Lung microvascular endothelial cell (primary cell): Measurements from ENCODE around the gene CPED1. TPM values are rescaled to one million over a fixed set of nuclear protein-coding genes. Genes with fewer than 3 reads are reported as not detected.
"Not testable (repeated sequence)": the region's sequence is repeated elsewhere in the genome, so short reads cannot be mapped to it uniquely, and the experiment has no call there.

Source experiments
- DNase-seq, 2 donors: peaks; one replicate each; pipeline versions ENCODE4 v3.0.0 to v3.0.0-alpha.2; 2010; ENCODE audit warnings: low read depth in 2 of 2
- total RNA-seq: library from RNA; depleted of rRNA; stranded (reverse); fragments of >200 nt; gene quantifications from 2 replicates; pipeline ENCODE4 v1.2.1, GENCODE V29; 2014

Gene CPED1
- total RNA-seq, 1 donor from 2014 or later, result 0.20 TPM

- no peak for DNase-seq
Observed at GRCh38 chr7:121039510-121039822, 51.0 kb downstream of the CPED1 start.

- DNase-seq, result no peak
Observed at GRCh38 chr7:121039994-121040393, 51.5 kb downstream of the CPED1 start.

- peak in 1 of 2 donors; percentile 77 for DNase-seq
Observed at GRCh38 chr7:121041516-121042148, 53.1 kb downstream of the CPED1 start.

- no peak for DNase-seq
Observed at GRCh38 chr7:121042195-121042594, 53.7 kb downstream of the CPED1 start.

- DNase-seq, result no peak
Observed at GRCh38 chr7:121042899-121043298, 54.4 kb downstream of the CPED1 start.

GRCh38 chr7:121043314-121044234 lies 55.1 kb downstream of the CPED1 start:
- DNase-seq, result no peak

GRCh38 chr7:121045090-121045489 lies 56.6 kb downstream of the CPED1 start:
- no peak for DNase-seq

- DNase-seq, result no peak
Observed at GRCh38 chr7:121046009-121046408, 57.5 kb downstream of the CPED1 start.

- no peak for DNase-seq
Observed at GRCh38 chr7:121046893-121047468, 58.5 kb downstream of the CPED1 start.

GRCh38 chr7:121048195-121048594 lies 59.7 kb downstream of the CPED1 start:
- DNase-seq, result no peak

GRCh38 chr7:121049028-121049791 lies 60.7 kb downstream of the CPED1 start:
- DNase-seq, result no peak

GRCh38 chr7:121049897-121050296 lies 61.4 kb downstream of the CPED1 start:
- no peak for DNase-seq

GRCh38 chr7:121053219-121053618 lies 64.7 kb downstream of the CPED1 start:
- DNase-seq, result no peak

- no peak for DNase-seq
Observed at GRCh38 chr7:121054925-121055324, 66.4 kb downstream of the CPED1 start.

- DNase-seq, result no peak
Observed at GRCh38 chr7:121057878-121058277, 69.4 kb downstream of the CPED1 start.

GRCh38 chr7:121058975-121059374 lies 70.5 kb downstream of the CPED1 start:
- DNase-seq, result no peak

- not testable (repeated sequence) for DNase-seq
Observed at GRCh38 chr7:121059979-121060509, 71.5 kb downstream of the CPED1 start.

GRCh38 chr7:121061677-121062582 lies 73.4 kb downstream of the CPED1 start:
- DNase-seq, result peak in 1 of 2 donors; percentile 71

GRCh38 chr7:121062671-121063279 lies 74.3 kb downstream of the CPED1 start:
- no peak for DNase-seq

GRCh38 chr7:121067717-121068116 lies 79.2 kb downstream of the CPED1 start:
- not testable (repeated sequence) for DNase-seq
